Upper lobe of right lung (tissue), 1 donor: Measurements from ENCODE around the gene STEAP3. TPM values are rescaled to one million over a fixed set of nuclear protein-coding genes. Genes with fewer than 3 reads are reported as not detected.
"Not testable (repeated sequence)": the region's sequence is repeated elsewhere in the genome, so short reads cannot be mapped to it uniquely, and the experiment has no call there.

ENCODE experiments used
- ATAC-seq: fragments of 200-7000 bp; cut with Tn5 transposase; one replicate; pipeline ENCODE4 v1.9.1; 2020; ENCODE audit warnings: mild to moderate bottlenecking, moderate library complexity
- DNase-seq: peaks from one replicate; pipeline ENCODE4 v3.0.0-alpha.2; 2020
- H3K27ac ChIP-seq: fragments of 200-600 bp; one replicate; pipeline ENCODE4 v1.8.0; 2022
- H3K27me3 ChIP-seq: fragments of 200-600 bp; one replicate; pipeline ENCODE4 v1.8.0; 2022; ENCODE audit warnings: mild to moderate bottlenecking
- H3K36me3 ChIP-seq: fragments of 200-600 bp; one replicate; pipeline ENCODE4 v1.8.0; 2022
- H3K4me1 ChIP-seq: fragments of 200-600 bp; one replicate; pipeline ENCODE4 v1.8.0; 2022
- H3K4me3 ChIP-seq: fragments of 200-600 bp; one replicate; pipeline ENCODE4 v1.8.0; 2022; ENCODE audit warnings: mild to moderate bottlenecking
- H3K9me3 ChIP-seq: fragments of 200-600 bp; one replicate; pipeline ENCODE4 v1.8.0; 2022
- intact Hi-C: fragments of 100-400 bp; cut with DNase I; formaldehyde crosslinking; loops from one replicate; pipeline ENCODE4 v1.11.0; 2022
- total RNA-seq: library from RNA; stranded (reverse); fragmentation: NEBNext Ultra II Directional; extraction: Animal tissue kit (Norgen Biotek cat#: 25700); gene quantifications from one replicate; pipeline ENCODE4 v1.2.1, GENCODE V29; 2021
- TF ChIP-seq, protein P1 (sequence below): fragments of 200-600 bp; IDR thresholded peaks from one replicate; pipeline ENCODE4 v1.8.0; 2022; ENCODE audit warnings: antibody characterized with exemption
- donor health status: DM: no; HTN: yes; CAD: no; lungs with severe emphysema.

The STEAP3 gene
- total RNA-seq, 1 donor from 2014 or later = 14.1 TPM

DNA sequence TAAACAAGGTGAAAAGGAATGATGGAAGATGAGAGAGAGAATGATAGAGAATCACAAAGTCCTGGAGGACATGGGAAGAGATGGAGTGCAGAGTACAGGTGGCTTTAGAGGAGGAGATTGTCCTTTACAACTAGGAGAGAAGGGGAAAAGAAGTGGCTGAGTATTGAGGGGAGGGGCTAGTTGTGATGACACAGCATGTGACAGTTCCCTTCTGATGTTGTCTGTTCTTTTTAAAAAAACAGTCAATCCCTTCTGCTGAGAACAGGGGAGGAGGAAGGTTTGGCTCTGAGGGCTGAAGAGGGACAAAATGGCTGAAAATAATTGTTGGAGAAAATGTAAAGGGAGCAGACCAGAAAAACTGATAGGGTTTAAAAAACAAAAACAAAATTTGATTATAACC is 44.0 kb downstream of the STEAP3 start:
- Histone ChIP-seq H3K27ac (no peak overlapping the region), H3K27me3 (no peaks in the 10 kb centered on the region), H3K4me1 (no peaks in the 10 kb centered on the region), H3K36me3 (no peaks in the 10 kb centered on the region), H3K4me3 (no peak overlapping the region), H3K9me3 (no peaks in the 10 kb centered on the region)
- intact Hi-C loops = no loop called here
- TF ChIP-seq, protein P1, sequence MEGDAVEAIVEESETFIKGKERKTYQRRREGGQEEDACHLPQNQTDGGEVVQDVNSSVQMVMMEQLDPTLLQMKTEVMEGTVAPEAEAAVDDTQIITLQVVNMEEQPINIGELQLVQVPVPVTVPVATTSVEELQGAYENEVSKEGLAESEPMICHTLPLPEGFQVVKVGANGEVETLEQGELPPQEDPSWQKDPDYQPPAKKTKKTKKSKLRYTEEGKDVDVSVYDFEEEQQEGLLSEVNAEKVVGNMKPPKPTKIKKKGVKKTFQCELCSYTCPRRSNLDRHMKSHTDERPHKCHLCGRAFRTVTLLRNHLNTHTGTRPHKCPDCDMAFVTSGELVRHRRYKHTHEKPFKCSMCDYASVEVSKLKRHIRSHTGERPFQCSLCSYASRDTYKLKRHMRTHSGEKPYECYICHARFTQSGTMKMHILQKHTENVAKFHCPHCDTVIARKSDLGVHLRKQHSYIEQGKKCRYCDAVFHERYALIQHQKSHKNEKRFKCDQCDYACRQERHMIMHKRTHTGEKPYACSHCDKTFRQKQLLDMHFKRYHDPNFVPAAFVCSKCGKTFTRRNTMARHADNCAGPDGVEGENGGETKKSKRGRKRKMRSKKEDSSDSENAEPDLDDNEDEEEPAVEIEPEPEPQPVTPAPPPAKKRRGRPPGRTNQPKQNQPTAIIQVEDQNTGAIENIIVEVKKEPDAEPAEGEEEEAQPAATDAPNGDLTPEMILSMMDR = no peak
- ATAC-seq (no peak), DNase-seq (no peak)

DNA sequence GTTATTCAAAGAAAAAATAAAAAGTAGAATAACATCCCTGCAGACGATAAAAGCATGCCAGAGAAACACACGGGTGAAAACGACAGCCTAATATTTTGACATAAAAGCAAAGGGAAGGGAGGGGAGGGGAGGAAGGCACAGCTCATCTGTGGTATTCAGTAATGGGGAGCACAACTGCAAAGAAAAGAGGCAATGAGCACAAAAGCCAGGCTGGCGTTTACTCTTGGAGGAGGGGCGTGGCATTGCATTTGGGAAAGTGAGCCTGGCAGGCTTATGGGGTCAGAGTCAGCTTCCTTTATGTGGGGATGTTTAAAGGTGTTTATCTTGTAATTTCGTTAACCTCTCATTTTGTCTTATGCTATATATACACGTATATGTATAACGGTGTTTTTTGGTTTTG is 53.2 kb downstream of the STEAP3 start:
- intact Hi-C loops = no loop called here

DNA sequence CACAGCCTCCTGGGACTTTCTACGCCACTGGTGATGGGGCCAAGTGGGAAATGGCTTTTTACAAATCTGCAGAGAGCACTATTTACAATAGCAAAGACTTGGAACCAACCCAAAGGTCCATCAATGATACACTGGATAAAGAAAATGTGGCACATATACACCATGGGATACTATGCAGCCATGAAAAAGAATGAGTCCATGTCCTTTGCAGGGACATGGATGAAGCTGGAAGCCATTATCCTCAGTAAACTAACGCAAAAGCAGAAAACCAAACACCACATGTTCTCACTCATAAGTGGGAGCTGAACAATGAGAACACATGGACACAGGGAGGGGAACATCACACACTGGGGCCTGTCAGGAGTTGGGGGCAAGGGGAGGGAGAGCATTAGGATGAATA is 54.8 kb downstream of the STEAP3 start:
- intact Hi-C loops, DNase-seq, H3K4me3 ChIP-seq, H3K4me1 ChIP-seq, H3K27ac ChIP-seq, H3K9me3 ChIP-seq, ATAC-seq, H3K36me3 ChIP-seq, H3K27me3 ChIP-seq: not testable (repeated sequence)

More for the DNA sequence above, 53.2 kb downstream of the STEAP3 start:
- H3K4me3 ChIP-seq = no peak overlapping the region
- H3K27me3 ChIP-seq = no peaks in the 10 kb centered on the region
- H3K4me1 ChIP-seq = no peaks in the 10 kb centered on the region
- no peak overlapping the region for H3K27ac ChIP-seq
- no peak for DNase-seq
- ATAC-seq = no peak
- H3K9me3 ChIP-seq = no peaks in the 10 kb centered on the region
- no peaks in the 10 kb centered on the region for H3K36me3 ChIP-seq
- TF ChIP-seq, protein P1 = no peak

DNA sequence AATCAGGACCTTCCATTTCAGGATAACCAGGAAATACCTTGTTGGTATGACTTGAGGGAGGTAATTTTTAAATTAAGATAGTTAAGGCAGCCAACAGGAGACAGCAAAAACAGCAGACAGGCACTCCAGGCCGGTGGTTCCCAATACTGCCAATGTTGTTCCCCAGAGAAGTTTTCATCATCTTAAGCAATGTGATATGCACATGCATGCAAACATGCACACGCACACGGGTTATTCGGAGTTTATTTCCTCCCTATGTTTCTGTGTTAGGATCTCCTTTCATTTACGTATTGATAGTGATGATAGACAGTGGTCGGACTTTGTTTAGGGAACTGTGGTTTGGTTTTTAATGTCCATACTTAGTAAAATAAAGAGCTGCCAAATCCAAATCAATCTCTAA is 55.3 kb downstream of the STEAP3 start:
- no peaks in the 10 kb centered on the region for H3K27me3 ChIP-seq
- H3K36me3 ChIP-seq = no peaks in the 10 kb centered on the region
- DNase-seq (no peak), ATAC-seq (no peak)
- TF ChIP-seq, protein P1 = no peak
- no peak overlapping the region for H3K27ac ChIP-seq
- H3K4me3 ChIP-seq = no peak overlapping the region
- H3K9me3 ChIP-seq = no peaks in the 10 kb centered on the region
- peaks cover 6% of the 10 kb centered on the region for H3K4me1 ChIP-seq
- intact Hi-C loops = no loop called here

- ATAC-seq (no peak), DNase-seq (no peak)
- H3K36me3 ChIP-seq = no peaks in the 10 kb centered on the region
- H3K4me1 ChIP-seq = peaks cover 6% of the 10 kb centered on the region
- H3K27me3 ChIP-seq = no peaks in the 10 kb centered on the region
- H3K9me3 ChIP-seq = no peaks in the 10 kb centered on the region
- TF ChIP-seq, protein P1 = no peak
- intact Hi-C loops = no loop called here
- no peak overlapping the region for H3K4me3 ChIP-seq
- no peak overlapping the region for H3K27ac ChIP-seq
Measured at GRCh38 chr2:119279666-119280065, 56.0 kb downstream of the STEAP3 start.

DNA sequence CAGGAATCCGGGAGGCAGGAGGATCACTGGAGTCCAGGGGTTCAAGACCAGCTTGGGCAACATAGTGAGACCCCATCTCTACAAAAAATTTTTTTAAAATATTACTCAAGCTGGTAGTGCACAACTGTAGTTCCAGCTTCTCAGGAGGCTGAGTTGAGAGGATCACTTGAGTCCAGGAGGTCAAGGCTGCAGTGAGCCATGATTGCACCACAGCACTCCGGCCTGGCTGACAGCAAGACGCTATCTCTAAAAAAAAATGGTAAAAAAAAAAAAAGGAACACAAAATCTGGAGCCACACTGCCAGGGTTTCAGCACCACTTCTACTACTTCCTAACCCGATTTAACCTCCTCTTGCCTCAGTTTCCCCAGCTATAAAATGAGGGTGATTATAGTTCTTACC is 57.0 kb downstream of the STEAP3 start:
- Histone ChIP-seq H3K36me3 (no peaks in the 10 kb centered on the region), H3K27me3 (no peaks in the 10 kb centered on the region), H3K4me3 (no peak overlapping the region), H3K27ac (no peak overlapping the region), H3K4me1 (peaks cover 6% of the 10 kb centered on the region), H3K9me3 (no peaks in the 10 kb centered on the region)
- TF ChIP-seq, protein P1 = no peak
- DNase-seq (no peak), ATAC-seq (no peak)
- intact Hi-C loops = no loop called here
